WTC11 (cell line): ENCODE results near the gene PDZRN3. TPM values are rescaled to one million over a fixed set of nuclear protein-coding genes. Genes with fewer than 3 reads are reported as not detected.

Source experiments
- ATAC-seq: fragments of 200-7000 bp; cut with Tn5 transposase; 2 replicates; pipeline ENCODE4 v1.10.0; 2021; ENCODE audit warnings: mild to moderate bottlenecking, moderate library complexity
- CTCF ChIA-PET: fragments of 300-600 bp; sonication (Branson Sonifier 250); formaldehyde crosslinking; loops from one replicate; lab custom pipeline; 2021; ENCODE audit warnings: antibody characterized with exemption; lab: Charles Lee
- POLR2A ChIA-PET: fragments of 350-600 bp; sonication (Branson Sonifier 250); formaldehyde crosslinking; loops from one replicate; lab custom pipeline; 2021; ENCODE audit warnings: antibody characterized with exemption; lab: Charles Lee
- DNase-seq: peaks from one replicate; pipeline ENCODE4 v3.0.0; 2021; ENCODE audit warnings: low spot score
- H3K27ac Mint-ChIP-seq: 2 replicates; pipeline ENCODE4 v1.8.0; 2021; ENCODE audit warnings: mixed read lengths
- H3K27me3 Mint-ChIP-seq: 2 replicates; pipeline ENCODE4 v1.8.0; 2021; ENCODE audit warnings: low read depth, mild to moderate bottlenecking, moderate library complexity, mixed read lengths
- H3K36me3 Mint-ChIP-seq: 2 replicates; pipeline ENCODE4 v1.8.0; 2021; ENCODE audit warnings: mixed read lengths
- H3K4me1 Mint-ChIP-seq: 2 replicates; pipeline ENCODE4 v1.8.0; 2022; ENCODE audit warnings: mixed read lengths
- H3K4me3 Mint-ChIP-seq: 2 replicates; pipeline ENCODE4 v1.8.0; 2021; ENCODE audit warnings: mild to moderate bottlenecking, moderate library complexity, mixed read lengths
- H3K9me3 Mint-ChIP-seq: 2 replicates; pipeline ENCODE4 v1.8.0; 2021; ENCODE audit warnings: mixed read lengths
- ARID4B ChIP-seq: sonication (generic); formaldehyde crosslinking; IDR thresholded peaks from 2 replicates; pipeline ENCODE4 v1.8.0; 2023; ENCODE audit warnings: missing genetic modification reagents, mild to moderate bottlenecking, borderline replicate concordance
- CDX4 ChIP-seq: fragments of 250-450 bp; sonication (Bioruptor Pico); IDR thresholded peaks from 2 replicates; pipeline ENCODE4 v1.9.0; 2021; ENCODE audit warnings: moderate library complexity, mild to moderate bottlenecking, inconsistent platforms, borderline replicate concordance
- E2F5 ChIP-seq: sonication (generic); formaldehyde crosslinking; IDR thresholded peaks from 2 replicates; pipeline ENCODE4 v1.8.1; 2022; ENCODE audit warnings: mild to moderate bottlenecking, moderate library complexity, missing genetic modification reagents
- EMX1 ChIP-seq: fragments of 250-450 bp; sonication (Bioruptor Pico); IDR thresholded peaks from 2 replicates; pipeline ENCODE4 v1.8.0; 2021; ENCODE audit warnings: mild to moderate bottlenecking
- FOXK1 ChIP-seq: sonication (generic); formaldehyde crosslinking; IDR thresholded peaks from 2 replicates; pipeline ENCODE4 v1.8.0; 2022; ENCODE audit warnings: mild to moderate bottlenecking, moderate library complexity, missing genetic modification reagents
- JAZF1 ChIP-seq: fragments of 250-450 bp; sonication (Bioruptor Pico); IDR thresholded peaks from 2 replicates; pipeline ENCODE4 v1.9.0; 2021; ENCODE audit warnings: moderate library complexity, mild to moderate bottlenecking, inconsistent platforms
- MAX ChIP-seq: sonication (generic); formaldehyde crosslinking; IDR thresholded peaks from 2 replicates; pipeline ENCODE4 v1.8.0; 2022; ENCODE audit warnings: mild to moderate bottlenecking, missing genetic modification reagents
- NFE2L1 ChIP-seq: sonication (generic); formaldehyde crosslinking; IDR thresholded peaks from 2 replicates; pipeline ENCODE4 v1.8.1; 2023; ENCODE audit warnings: missing genetic modification reagents
- NR2C2 ChIP-seq: sonication (generic); formaldehyde crosslinking; IDR thresholded peaks from 2 replicates; pipeline ENCODE4 v1.8.0; 2022; ENCODE audit warnings: mild to moderate bottlenecking, missing genetic modification reagents
- PRRX2 ChIP-seq: fragments of 250-450 bp; sonication (Bioruptor Pico); IDR thresholded peaks from 2 replicates; pipeline ENCODE4 v1.8.0; 2021; ENCODE audit warnings: mild to moderate bottlenecking
- SMAD3 ChIP-seq: sonication (generic); formaldehyde crosslinking; IDR thresholded peaks from 2 replicates; pipeline ENCODE4 v1.8.0; 2022; ENCODE audit warnings: missing genetic modification reagents, mild to moderate bottlenecking, borderline replicate concordance
- SP1 ChIP-seq: sonication (generic); formaldehyde crosslinking; conservative IDR thresholded peaks from 2 replicates; pipeline ENCODE4 v1.8.1; 2022; ENCODE audit warnings: missing genetic modification reagents
- TP53 ChIP-seq: sonication (generic); formaldehyde crosslinking; IDR thresholded peaks from 2 replicates; pipeline ENCODE4 v1.8.1; 2023; ENCODE audit warnings: mild to moderate bottlenecking, missing genetic modification reagents
- USF2 ChIP-seq: sonication (generic); formaldehyde crosslinking; IDR thresholded peaks from 2 replicates; pipeline ENCODE4 v1.8.1; 2023; ENCODE audit warnings: mild to moderate bottlenecking, missing genetic modification reagents, moderate library complexity
- ZNF263 ChIP-seq: sonication (generic); formaldehyde crosslinking; IDR thresholded peaks from 2 replicates; pipeline ENCODE4 v1.8.1; 2022; ENCODE audit warnings: low read depth, mild to moderate bottlenecking, moderate library complexity, missing genetic modification reagents
- total RNA-seq: library from RNA; stranded (reverse); gene quantifications from 3 replicates; pipeline ENCODE4 v1.2.3, GENCODE V29; 2021
- TF ChIP-seq, protein P1 (sequence below): fragments of 250-450 bp; sonication (Bioruptor Pico); conservative IDR thresholded peaks from 2 replicates; pipeline ENCODE4 v1.9.0; 2021; ENCODE audit warnings: mild to moderate bottlenecking
- TF ChIP-seq, protein P2 (sequence below): fragments of 250-450 bp; sonication (Bioruptor Pico); IDR thresholded peaks from 2 replicates; pipeline ENCODE4 v1.8.0; 2021; ENCODE audit warnings: mild to moderate bottlenecking
- TF ChIP-seq, protein P3 (sequence below): sonication (generic); formaldehyde crosslinking; IDR thresholded peaks from 2 replicates; pipeline ENCODE4 v1.8.0; 2022; ENCODE audit warnings: mild to moderate bottlenecking, missing genetic modification reagents

The PDZRN3 gene
- total RNA-seq, 1 experiment from 2014 or later: 9.5 TPM

DNA sequence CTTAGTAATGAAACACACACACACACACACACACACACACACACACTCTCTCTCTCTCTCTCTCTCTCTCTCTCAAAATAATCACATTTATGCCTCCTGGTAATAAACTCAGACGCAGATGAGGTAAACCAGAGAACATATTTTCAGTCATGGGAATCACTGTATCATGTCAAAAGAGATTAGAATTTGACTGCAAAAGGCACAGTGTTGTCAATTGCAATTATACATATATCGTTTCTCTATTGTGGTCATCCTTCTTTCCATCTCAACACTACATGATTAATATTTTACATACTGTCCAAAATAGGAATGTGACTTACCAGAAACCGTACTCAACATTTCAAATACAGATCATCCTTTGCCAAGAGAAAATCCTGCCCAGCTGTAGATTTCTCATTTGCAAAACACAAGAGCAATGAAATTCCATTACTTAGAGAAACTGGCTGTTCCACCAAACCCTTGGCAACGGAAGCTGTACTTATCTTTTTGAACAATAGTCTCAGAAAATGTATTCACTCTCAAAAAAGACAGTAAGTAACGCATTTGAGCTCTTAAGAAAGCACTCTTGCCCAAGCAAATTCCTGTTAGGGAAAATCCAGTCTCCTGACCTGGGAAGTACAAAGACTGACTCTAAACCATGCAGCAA is 24.3 kb downstream of the PDZRN3 start:
- H3K4me3 Mint-ChIP-seq: no peak overlapping the region
- 0 out of 2 replicates have a peak, but pooled peaks cover 2% of the 10 kb centered on the region for H3K36me3 Mint-ChIP-seq
- ATAC-seq (no peak), DNase-seq (no peak)
- H3K9me3 Mint-ChIP-seq: peaks cover 4% of the 10 kb centered on the region; the same call in 1 of the 2 replicates
- CTCF ChIA-PET: interaction anchor here (1.5 kb wide), 1 partner anchor 23 kb away, joined by 3 read pairs; no protein-coding TSS in a partner anchor
- H3K27ac Mint-ChIP-seq: no peak overlapping the region
- no peaks in the 10 kb centered on the region for H3K27me3 Mint-ChIP-seq
- peaks cover 8% of the 10 kb centered on the region for H3K4me1 Mint-ChIP-seq
- TF ChIP-seq, protein P1, sequence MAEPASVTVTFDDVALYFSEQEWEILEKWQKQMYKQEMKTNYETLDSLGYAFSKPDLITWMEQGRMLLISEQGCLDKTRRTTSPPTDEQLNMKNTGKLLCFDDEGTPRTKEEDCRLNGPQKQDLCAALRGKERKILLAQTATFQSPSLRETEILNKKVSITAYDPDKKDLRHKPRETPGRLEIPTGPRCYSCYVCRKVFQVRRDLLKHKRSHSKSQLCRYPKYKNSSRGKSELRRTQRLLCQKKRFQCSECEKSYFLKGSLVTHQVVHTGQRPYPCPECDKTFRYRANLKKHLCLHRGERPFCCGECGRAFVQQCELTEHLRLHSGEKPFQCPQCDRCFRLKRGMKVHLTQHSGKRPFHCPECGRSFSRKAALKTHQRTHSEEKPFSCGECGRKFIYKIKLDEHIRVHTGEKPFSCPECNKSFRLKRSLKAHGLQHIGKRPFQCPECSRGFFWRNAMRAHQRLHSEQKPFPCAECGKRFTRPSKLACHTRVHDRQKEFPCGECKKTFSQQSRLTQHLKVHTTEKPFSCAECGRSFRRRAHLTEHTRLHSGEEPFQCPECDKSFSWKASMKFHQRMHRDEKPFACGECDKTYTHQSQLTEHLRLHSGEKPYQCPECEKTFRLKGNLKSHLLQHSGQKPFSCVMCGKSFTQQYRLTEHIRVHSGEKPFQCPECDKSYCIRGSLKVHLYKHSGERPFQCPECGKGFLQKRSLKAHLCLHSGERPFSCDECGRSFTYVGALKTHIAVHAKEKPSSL: no peak
- TF ChIP-seq SMAD3 (CRISPR knock-in tag): no peak
- no peak for TF ChIP-seq JAZF1 (CRISPR knock-in tag)
- TF ChIP-seq EMX1: no peak
- TF ChIP-seq NR2C2: no peak
- no peak for TF ChIP-seq TP53 (CRISPR knock-in tag)
- POLR2A ChIA-PET: no interaction called here

GRCh38 chr3:73599605-73600004 is 25.1 kb downstream of the PDZRN3 start:
- H3K4me1 Mint-ChIP-seq: peaks cover 8% of the 10 kb centered on the region
- H3K27me3 Mint-ChIP-seq: no peaks in the 10 kb centered on the region
- DNase-seq (no peak), ATAC-seq (no peak)
- H3K27ac Mint-ChIP-seq: no peak overlapping the region
- H3K4me3 Mint-ChIP-seq: no peak overlapping the region
- CTCF ChIA-PET: interaction anchor here (1.5 kb wide), 1 partner anchor 24 kb away, joined by 3 read pairs; no protein-coding TSS in a partner anchor
- 0 out of 2 replicates have a peak, but pooled peaks cover 2% of the 10 kb centered on the region for H3K36me3 Mint-ChIP-seq
- TF ChIP-seq SP1 (CRISPR knock-in tag) (no peak), NFE2L1 (no peak), FOXK1 (CRISPR knock-in tag) (no peak), EMX1 (no peak), PRRX2 (CRISPR knock-in tag) (no peak)
- POLR2A ChIA-PET: no interaction called here
- H3K9me3 Mint-ChIP-seq: peaks cover 4% of the 10 kb centered on the region; the same call in 1 of the 2 replicates

DNA sequence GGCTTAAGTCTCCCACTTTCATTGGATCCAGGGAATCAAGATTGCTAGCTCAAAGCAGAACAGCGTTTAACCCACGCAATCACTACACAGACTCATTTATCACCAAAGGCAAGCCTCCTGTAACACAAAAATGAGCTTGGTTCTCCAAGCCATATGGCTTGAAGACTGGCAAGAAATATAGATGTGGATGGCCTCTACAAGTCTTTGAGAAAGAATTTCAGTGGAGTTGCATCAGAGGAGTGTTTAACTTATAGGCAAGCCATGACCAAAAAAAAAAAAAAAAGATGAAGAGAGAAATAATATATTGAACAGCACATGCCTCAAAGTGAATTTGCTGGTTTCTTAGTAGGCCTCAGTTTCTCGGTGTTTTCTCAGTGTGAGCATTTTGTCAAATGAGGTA is 27.3 kb downstream of the PDZRN3 start:
- no peak overlapping the region for H3K27ac Mint-ChIP-seq
- DNase-seq (no peak), ATAC-seq (no peak)
- no peak overlapping the region for H3K4me3 Mint-ChIP-seq
- CTCF ChIA-PET: interaction anchor here (0.7 kb wide), 1 partner anchor 58 kb away, joined by 3 read pairs; no protein-coding TSS in a partner anchor
- POLR2A ChIA-PET: no interaction called here
- H3K9me3 Mint-ChIP-seq: peaks cover 4% of the 10 kb centered on the region; the same call in 1 of the 2 replicates
- H3K36me3 Mint-ChIP-seq: 0 out of 2 replicates have a peak, but pooled peaks cover 2% of the 10 kb centered on the region
- peaks cover 3% of the 10 kb centered on the region for H3K27me3 Mint-ChIP-seq
- peaks cover 13% of the 10 kb centered on the region for H3K4me1 Mint-ChIP-seq
- TF ChIP-seq CDX4 (CRISPR knock-in tag) (no peak), E2F5 (CRISPR knock-in tag) (no peak), ZNF263 (no peak), ARID4B (CRISPR knock-in tag) (no peak), MAX (no peak), JAZF1 (CRISPR knock-in tag) (no peak), USF2 (CRISPR knock-in tag) (no peak), SP1 (CRISPR knock-in tag) (no peak)
- TF ChIP-seq, protein P2, sequence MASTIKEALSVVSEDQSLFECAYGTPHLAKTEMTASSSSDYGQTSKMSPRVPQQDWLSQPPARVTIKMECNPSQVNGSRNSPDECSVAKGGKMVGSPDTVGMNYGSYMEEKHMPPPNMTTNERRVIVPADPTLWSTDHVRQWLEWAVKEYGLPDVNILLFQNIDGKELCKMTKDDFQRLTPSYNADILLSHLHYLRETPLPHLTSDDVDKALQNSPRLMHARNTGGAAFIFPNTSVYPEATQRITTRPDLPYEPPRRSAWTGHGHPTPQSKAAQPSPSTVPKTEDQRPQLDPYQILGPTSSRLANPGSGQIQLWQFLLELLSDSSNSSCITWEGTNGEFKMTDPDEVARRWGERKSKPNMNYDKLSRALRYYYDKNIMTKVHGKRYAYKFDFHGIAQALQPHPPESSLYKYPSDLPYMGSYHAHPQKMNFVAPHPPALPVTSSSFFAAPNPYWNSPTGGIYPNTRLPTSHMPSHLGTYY (CRISPR knock-in tag): no peak
- TF ChIP-seq, protein P3, sequence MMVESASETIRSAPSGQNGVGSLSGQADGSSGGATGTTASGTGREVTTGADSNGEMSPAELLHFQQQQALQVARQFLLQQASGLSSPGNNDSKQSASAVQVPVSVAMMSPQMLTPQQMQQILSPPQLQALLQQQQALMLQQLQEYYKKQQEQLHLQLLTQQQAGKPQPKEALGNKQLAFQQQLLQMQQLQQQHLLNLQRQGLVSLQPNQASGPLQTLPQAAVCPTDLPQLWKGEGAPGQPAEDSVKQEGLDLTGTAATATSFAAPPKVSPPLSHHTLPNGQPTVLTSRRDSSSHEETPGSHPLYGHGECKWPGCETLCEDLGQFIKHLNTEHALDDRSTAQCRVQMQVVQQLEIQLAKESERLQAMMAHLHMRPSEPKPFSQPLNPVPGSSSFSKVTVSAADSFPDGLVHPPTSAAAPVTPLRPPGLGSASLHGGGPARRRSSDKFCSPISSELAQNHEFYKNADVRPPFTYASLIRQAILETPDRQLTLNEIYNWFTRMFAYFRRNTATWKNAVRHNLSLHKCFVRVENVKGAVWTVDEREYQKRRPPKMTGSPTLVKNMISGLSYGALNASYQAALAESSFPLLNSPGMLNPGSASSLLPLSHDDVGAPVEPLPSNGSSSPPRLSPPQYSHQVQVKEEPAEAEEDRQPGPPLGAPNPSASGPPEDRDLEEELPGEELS (CRISPR knock-in tag): no peak
